Activated CD8-positive, alpha-beta memory T cell treated with anti-CD3 and anti-CD28 coated beads, Interleukin-2, amount 10 ng/mL, durations not matched to agents 7 days and 5 days (primary cell): ENCODE results near the gene ETNPPL. TPM values are rescaled to one million over a fixed set of nuclear protein-coding genes. Genes with fewer than 3 reads are reported as not detected.
"Not testable (repeated sequence)": the region's sequence is repeated elsewhere in the genome, so short reads cannot be mapped to it uniquely, and the experiment has no call there.

ENCODE experiments used
- ATAC-seq: fragments of 150-1000 bp; cut with Tn5 transposase; one replicate; pipeline ENCODE4 v1.10.0; 2021; ENCODE audit warnings: moderate library complexity
- CTCF ChIA-PET: fragments of 350-600 bp; sonication (Branson Sonifier 250); formaldehyde crosslinking; loops from one replicate; lab custom pipeline; 2021; ENCODE audit warnings: antibody characterized with exemption; lab: Charles Lee
- DNase-seq: peaks from one replicate; pipeline ENCODE4 v3.0.0-alpha.2; 2020
- H3K27ac Mint-ChIP-seq: one replicate; pipeline ENCODE4 v1.8.0; 2021; ENCODE audit warnings: mild to moderate bottlenecking, mixed read lengths
- H3K27me3 Mint-ChIP-seq: one replicate; pipeline ENCODE4 v1.8.0; 2021; ENCODE audit warnings: mixed read lengths
- H3K36me3 Mint-ChIP-seq: one replicate; pipeline ENCODE4 v1.8.0; 2021; ENCODE audit warnings: mild to moderate bottlenecking, mixed read lengths
- H3K4me1 Mint-ChIP-seq: one replicate; pipeline ENCODE4 v1.8.0; 2021; ENCODE audit warnings: mixed read lengths
- H3K4me3 Mint-ChIP-seq: one replicate; pipeline ENCODE4 v1.8.0; 2021; ENCODE audit warnings: mild to moderate bottlenecking, moderate library complexity, mixed read lengths
- H3K9me3 Mint-ChIP-seq: one replicate; pipeline ENCODE4 v1.8.0; 2022; ENCODE audit warnings: low read depth, mixed read lengths
- total RNA-seq, 2 experiments: library from RNA; stranded (reverse); gene quantifications; one replicate each; pipeline ENCODE4 v1.2.3, GENCODE V29; 2021

Gene ETNPPL
- total RNA-seq, 2 experiments from 2014 or later: not detected

DNA sequence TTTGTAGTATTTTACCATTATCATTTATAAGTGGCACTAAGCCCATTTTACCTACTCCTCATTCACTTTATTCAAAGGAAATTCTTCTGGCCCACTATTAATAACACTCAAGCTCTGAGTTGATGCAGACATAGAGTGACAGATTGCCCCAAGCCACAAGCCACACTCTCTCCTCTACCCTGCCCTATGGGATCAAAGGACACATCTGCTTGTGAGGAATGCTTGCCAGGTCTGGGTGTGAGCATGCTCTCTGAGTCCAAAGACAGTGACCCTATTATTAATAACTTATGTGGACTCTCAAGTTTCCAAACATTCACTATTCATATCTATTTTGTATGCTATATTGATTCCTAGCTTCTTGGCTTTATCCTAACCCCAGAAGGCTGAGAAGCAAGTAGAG is 18.5 kb downstream of the ETNPPL start:
- Mint-ChIP-seq H3K27ac (no peak overlapping the region), H3K4me1 (no peaks in the 10 kb centered on the region), H3K9me3 (no peaks in the 10 kb centered on the region), H3K4me3 (no peak overlapping the region), H3K27me3 (peaks cover 11% of the 10 kb centered on the region), H3K36me3 (no peaks in the 10 kb centered on the region)
- CTCF ChIA-PET: no interaction called here
- DNase-seq (no peak), ATAC-seq (no peak)

DNA sequence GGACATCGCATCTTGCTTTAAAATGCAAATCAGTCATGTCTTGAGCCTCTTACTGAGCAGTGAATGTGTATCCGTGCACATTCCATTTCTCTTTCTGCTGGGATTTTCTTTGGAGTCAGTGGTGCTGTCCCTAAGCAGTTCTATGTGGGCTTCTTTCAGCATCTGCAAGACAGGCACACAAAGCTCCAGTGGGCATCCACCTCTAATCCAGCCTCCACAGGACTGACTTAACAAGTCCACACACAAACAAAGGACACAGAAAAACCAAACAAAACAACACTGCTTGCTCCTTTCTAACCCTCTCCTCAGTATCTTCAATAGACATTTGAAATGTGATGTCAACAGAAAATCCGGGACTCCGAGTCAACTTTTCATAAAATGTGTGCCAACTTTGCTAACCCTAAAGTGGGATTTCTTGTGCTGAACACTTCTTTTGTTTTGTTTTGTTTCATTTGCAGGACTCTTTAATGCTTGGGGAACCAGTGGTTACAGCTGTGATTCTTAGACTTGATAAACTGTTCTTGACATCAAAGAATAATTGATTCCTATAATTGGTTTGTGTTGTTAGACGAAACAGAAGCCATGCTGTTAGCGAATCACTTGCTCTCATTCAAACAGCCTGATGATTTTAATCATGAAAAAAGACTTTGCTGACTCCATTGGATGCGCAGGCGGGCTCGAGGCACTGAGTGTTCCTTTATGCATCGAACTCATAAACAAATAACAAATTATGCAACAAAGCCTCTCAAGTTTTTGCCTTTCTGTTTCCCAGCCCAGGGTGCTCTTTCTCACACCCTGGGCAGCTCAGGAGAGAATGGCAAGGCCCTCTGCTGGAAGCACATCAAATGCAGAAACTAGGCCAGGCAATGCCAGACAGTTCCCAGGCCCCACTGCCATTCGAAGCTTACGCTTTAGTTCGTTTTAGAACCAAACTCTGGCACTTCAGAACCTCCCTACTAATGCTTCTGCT is 20.1 kb downstream of the ETNPPL start:
- no peaks in the 10 kb centered on the region for H3K4me1 Mint-ChIP-seq
- no peak for ATAC-seq

DNA sequence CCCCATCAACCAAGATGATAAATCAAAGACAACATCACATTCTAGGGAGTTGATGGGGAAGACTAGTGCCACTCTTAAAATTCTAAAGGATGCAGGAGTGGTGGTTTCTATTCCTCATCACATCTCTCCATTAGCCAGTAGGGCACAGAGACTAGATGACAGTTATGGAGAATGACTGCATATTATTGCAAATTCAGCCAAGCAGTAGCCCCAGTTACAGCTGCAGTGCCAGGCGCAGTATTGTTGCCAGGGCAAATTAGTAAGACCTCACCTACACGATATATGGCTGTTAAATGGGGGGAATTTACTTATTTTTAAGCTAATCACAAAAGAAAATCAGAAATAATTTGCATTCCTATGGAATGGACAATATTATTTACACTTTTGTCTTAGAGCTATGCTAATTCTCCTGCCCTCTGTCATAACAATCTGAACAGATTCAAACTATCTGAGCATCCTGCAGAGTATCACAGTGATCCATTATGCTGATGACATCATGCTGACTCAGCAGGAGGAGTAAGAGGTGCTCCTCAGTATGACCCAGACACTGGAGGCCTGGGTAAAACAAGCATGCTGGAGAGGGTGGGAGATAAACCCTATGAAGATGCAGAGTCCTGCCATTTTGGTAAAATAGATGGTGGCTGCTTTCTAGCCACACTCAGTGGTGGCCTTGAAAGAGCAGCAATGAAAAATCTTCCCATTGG is 24.7 kb downstream of the ETNPPL start:
- DNase-seq (no peak), ATAC-seq (no peak)
- Mint-ChIP-seq H3K4me1 (no peaks in the 10 kb centered on the region), H3K9me3 (no peaks in the 10 kb centered on the region), H3K27me3 (peaks cover 15% of the 10 kb centered on the region), H3K36me3 (no peaks in the 10 kb centered on the region), H3K4me3 (no peak overlapping the region), H3K27ac (no peak overlapping the region)
- CTCF ChIA-PET: interaction anchor here (0.6 kb wide), 1 partner anchor 21 kb away, joined by 3 read pairs; no protein-coding TSS in a partner anchor

More for the DNA sequence above, 20.1 kb downstream of the ETNPPL start:
- H3K9me3 Mint-ChIP-seq: no peaks in the 10 kb centered on the region
- DNase-seq: no peak
- H3K4me3 Mint-ChIP-seq: no peak overlapping the region
- H3K36me3 Mint-ChIP-seq: no peaks in the 10 kb centered on the region
- H3K27ac Mint-ChIP-seq: no peak overlapping the region
- CTCF ChIA-PET: no interaction called here
- H3K27me3 Mint-ChIP-seq: peaks cover 10% of the 10 kb centered on the region

DNA sequence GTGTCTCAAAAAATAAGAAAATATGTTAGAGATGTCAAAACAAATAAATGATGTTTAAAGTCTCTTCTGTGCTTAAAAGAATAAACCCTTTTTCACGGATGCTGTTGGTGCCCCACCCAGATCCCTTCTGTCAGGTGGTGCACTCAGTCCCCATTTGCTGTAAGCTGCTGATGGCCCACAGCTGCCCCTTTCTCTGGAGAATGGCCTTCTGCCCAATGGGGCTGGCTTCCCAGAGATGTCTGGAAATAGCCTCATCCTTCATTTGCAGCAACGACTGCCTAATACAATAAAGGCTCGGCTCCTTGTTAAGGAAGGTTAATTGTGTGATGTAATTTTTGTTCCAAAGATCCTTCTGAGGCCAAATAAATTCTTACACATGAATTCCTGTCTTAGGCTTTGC is 31.8 kb downstream of the ETNPPL start:
- Mint-ChIP-seq H3K4me1 (peaks cover 4% of the 10 kb centered on the region), H3K27ac (no peak overlapping the region), H3K27me3 (peaks cover 6% of the 10 kb centered on the region), H3K9me3 (peaks cover 6% of the 10 kb centered on the region), H3K36me3 (no peaks in the 10 kb centered on the region), H3K4me3 (no peak overlapping the region)
- DNase-seq: no peak
- no peak for ATAC-seq
- CTCF ChIA-PET: no interaction called here

DNA sequence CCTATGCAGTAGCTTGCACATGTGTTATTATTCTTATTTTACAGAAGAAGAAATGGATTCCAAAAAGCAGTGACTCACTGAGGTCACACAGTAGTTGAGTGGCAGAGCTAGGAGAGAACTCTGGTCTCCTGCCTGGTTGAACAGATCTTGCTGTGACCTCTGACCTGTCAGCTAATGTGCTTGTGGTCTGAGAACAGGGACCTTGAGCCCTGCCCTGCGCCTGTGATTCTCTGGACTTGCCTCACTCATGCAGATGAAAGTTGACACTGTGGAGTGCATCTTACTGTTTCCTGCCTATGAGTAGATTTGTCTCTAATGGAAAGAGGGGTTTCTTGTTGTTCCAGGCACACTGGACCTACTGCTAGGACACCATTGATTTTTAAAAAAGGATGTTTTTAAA is 32.3 kb downstream of the ETNPPL start:
- CTCF ChIA-PET: no interaction called here
- Mint-ChIP-seq H3K27me3 (peaks cover 6% of the 10 kb centered on the region), H3K27ac (no peak overlapping the region), H3K9me3 (peaks cover 6% of the 10 kb centered on the region), H3K4me1 (peaks cover 4% of the 10 kb centered on the region), H3K36me3 (no peaks in the 10 kb centered on the region), H3K4me3 (no peak overlapping the region)
- DNase-seq (no peak), ATAC-seq (no peak)

DNA sequence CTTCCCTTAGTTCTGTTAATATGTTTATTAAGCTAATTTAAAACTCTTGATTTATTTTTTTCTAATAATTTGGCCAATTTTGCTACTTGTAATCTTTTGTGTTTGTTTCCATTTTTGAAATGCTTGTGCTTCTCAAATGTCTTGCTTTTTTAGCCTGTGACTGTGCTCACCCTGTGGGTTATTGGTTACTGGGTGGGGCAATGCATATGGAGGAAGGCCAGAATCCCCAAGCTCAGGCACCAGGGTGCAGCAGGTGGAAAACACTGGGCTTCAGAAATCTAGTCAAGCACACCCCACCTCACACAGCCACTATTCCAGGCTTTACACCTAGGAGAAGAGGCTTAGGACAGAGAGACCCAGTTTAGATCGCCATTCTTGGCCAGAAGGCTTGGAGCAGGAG is 33.1 kb downstream of the ETNPPL start:
- ATAC-seq (no peak), DNase-seq (no peak)
- Mint-ChIP-seq H3K27me3 (peaks cover 3% of the 10 kb centered on the region), H3K36me3 (no peaks in the 10 kb centered on the region), H3K27ac (no peak overlapping the region), H3K4me1 (peaks cover 4% of the 10 kb centered on the region), H3K4me3 (no peak overlapping the region), H3K9me3 (peaks cover 8% of the 10 kb centered on the region)
- CTCF ChIA-PET: no interaction called here

DNA sequence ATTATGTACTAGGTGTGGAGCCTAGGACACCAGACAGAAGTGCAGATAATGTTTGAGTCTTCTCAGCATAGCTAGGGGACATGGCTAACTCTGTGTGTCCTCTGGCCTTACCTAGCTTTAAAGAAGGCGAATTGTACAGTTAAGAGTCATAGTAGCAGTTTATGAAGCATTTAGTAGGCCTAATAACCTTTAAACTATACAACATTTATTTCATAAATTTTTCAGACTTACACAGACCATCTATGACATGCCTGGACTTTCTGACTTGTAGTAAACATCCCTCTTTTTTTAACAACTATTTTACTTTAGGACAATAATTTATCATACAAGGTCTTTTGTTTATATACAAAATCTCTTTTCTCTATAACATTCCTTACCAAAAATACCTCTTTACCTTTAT is 37.4 kb downstream of the ETNPPL start:
- Mint-ChIP-seq H3K27me3 (peaks cover 20% of the 10 kb centered on the region), H3K4me3 (no peak overlapping the region), H3K27ac (no peak overlapping the region), H3K36me3 (peaks cover 2% of the 10 kb centered on the region), H3K9me3 (peaks cover 10% of the 10 kb centered on the region), H3K4me1 (no peaks in the 10 kb centered on the region)
- CTCF ChIA-PET: no interaction called here
- ATAC-seq (no peak), DNase-seq (no peak)

DNA sequence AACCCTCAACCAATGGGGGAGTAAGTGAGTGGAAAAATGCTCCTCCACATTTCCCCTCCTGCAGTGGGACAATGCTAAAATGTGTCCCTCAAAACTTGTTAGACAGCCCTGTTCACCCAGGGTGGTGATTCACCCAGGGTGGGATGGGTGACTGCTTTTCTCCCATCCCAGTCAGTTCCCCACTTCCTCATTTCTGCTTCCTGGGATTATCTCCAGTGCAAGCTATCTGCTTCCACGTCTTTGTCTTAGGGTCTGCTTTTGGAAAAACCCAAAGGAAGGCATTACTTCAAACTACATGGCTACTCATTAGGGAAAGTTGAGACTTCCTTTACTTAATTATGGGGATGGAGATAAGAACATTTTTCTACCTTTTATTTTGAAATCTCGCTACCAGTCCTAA is 45.5 kb downstream of the ETNPPL start:
- Mint-ChIP-seq H3K4me1 (no peaks in the 10 kb centered on the region), H3K9me3 (no peaks in the 10 kb centered on the region), H3K36me3 (no peaks in the 10 kb centered on the region), H3K27ac (no peak overlapping the region), H3K27me3 (peaks cover 16% of the 10 kb centered on the region), H3K4me3 (no peak overlapping the region)
- ATAC-seq (no peak), DNase-seq (no peak)
- CTCF ChIA-PET: no interaction called here

DNA sequence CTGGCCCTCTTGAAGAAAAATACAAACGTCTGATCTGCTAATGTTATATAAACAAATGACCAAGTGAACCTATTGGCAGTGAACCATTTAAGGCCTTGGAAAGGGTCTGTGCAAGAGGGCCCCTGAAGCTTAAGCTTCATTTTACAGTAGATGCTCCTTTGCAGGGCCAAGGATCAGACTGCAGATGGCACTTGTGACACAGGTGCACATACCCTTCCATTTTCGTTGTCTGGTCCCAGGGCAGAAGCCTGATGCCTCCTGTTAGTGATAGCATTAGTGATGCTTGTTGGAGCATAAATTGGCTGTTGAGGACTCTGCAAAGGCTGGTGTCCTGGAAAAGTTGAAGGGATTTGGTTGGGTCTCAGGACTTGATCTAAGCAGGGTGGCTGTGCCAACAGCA is 46.5 kb downstream of the ETNPPL start:
- CTCF ChIA-PET: no interaction called here

DNA sequence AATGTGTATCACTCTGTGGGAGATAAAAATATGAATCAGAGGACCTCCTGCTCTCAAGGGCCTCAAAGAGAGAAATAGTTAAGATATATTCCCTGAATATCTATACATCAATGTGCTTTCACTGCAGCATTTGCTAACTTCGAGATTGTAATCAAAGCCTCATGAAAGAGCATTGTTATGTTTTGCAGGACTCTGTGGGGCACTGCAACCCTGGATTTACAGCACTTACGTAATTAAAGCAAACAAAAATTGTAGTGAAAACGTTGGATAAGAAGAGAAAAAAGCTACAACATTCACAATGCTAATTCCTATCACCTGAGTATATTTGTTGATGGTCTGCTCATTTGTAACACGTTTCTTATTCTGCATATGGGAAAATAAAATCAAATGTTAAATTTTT is 48.0 kb downstream of the ETNPPL start:
- Mint-ChIP-seq H3K27me3 (peaks cover 4% of the 10 kb centered on the region), H3K36me3 (no peaks in the 10 kb centered on the region), H3K27ac (no peak overlapping the region), H3K9me3 (no peaks in the 10 kb centered on the region), H3K4me1 (no peaks in the 10 kb centered on the region), H3K4me3 (no peak overlapping the region)
- no peak for DNase-seq
- no peak for ATAC-seq
- CTCF ChIA-PET: no interaction called here

More for the DNA sequence above, 46.5 kb downstream of the ETNPPL start:
- Mint-ChIP-seq H3K4me1 (no peaks in the 10 kb centered on the region), H3K36me3 (no peaks in the 10 kb centered on the region), H3K4me3 (no peak overlapping the region), H3K9me3 (no peaks in the 10 kb centered on the region), H3K27me3 (peaks cover 9% of the 10 kb centered on the region), H3K27ac (no peak overlapping the region)
- no peak for ATAC-seq
- no peak for DNase-seq

DNA sequence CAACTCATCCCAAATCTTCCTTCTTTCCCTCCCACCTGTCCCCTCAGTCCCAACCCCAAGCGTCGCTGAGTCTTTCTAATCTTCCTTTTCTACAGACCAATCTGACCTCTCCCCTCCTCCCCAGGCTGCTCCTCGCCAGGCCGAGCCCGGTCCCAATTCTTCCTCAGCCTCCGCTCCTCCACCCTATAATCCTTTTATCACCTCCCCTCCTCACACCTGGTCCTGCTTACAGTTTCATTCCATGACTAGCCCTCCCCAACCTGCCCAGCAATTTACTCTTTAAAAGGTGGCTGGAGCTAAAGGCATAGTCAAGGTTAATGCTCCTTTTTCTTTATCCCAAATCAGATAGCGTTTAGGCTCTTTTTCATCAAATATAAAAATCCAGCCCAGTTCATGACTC is 52.3 kb downstream of the ETNPPL start:
- CTCF ChIA-PET, H3K27ac Mint-ChIP-seq, ATAC-seq, DNase-seq, H3K36me3 Mint-ChIP-seq, H3K4me3 Mint-ChIP-seq, H3K27me3 Mint-ChIP-seq, H3K9me3 Mint-ChIP-seq, H3K4me1 Mint-ChIP-seq: not testable (repeated sequence)

DNA sequence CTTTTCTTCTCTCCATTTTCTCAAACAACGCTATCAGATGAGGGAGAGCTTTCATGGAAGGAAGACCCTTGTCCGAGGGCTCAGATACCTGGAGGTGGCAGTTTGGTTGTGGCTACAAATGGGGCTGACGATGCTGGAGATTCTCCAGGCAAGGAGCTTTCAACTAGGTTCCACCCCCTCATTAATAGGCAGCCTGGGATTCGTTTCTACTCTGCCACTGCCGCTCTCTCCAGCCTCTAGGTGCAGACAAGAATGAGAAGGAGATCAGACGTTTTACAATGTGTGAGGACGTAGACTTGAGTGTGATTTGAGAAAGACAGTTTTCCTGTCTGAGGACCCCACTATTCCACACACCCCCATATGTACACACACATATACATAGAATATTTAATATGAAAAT is 53.1 kb downstream of the ETNPPL start:
- Mint-ChIP-seq H3K27ac (no peak overlapping the region), H3K4me3 (no peak overlapping the region), H3K4me1 (no peaks in the 10 kb centered on the region), H3K36me3 (no peaks in the 10 kb centered on the region), H3K27me3 (no peaks in the 10 kb centered on the region), H3K9me3 (no peaks in the 10 kb centered on the region)
- DNase-seq (no peak), ATAC-seq (no peak)
- CTCF ChIA-PET: no interaction called here

DNA sequence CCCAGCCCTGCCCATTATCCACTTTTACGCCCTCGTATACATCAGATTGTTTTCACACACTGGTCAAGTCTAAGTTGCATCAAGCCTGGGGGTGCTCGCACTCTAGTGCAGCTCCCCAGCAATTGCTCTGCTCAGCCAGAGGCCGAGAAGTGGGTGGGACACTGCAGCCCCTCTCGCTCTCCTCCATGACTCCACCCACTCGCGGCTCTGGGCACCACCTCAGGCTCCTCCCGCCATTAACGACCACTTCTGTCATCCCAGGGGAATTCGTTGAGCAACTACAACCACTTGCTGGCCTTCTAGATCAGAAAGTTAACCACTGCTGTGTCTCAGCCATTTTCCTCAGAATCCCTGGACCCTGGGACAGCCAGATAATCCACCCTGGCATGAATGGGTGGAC is 53.6 kb downstream of the ETNPPL start:
- DNase-seq (no peak), ATAC-seq (no peak)
- Mint-ChIP-seq H3K27me3 (no peaks in the 10 kb centered on the region), H3K4me3 (no peak overlapping the region), H3K4me1 (no peaks in the 10 kb centered on the region), H3K36me3 (no peaks in the 10 kb centered on the region), H3K27ac (no peak overlapping the region), H3K9me3 (no peaks in the 10 kb centered on the region)
- CTCF ChIA-PET: no interaction called here

DNA sequence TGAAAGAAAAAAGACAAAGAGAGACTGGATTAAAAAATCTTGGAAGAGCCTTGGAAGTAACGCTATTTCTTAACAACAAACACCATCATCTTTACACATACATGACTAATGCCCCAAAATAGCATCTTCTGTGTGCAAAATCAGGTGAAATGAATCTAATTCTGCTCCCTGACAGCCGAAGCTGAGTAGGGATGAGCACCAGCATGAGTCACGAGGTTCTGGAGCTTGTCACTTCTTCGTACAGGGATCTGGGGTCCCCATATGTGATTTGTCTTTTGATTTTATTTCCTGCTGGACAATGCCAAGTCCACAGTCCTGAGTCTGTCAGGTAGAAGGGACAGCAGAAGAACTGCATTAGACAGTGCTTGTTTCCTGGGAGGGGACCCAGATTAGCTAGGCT is 56.6 kb downstream of the ETNPPL start:
- no peaks in the 10 kb centered on the region for H3K27me3 Mint-ChIP-seq
- H3K27ac Mint-ChIP-seq: no peak overlapping the region
- H3K36me3 Mint-ChIP-seq: no peaks in the 10 kb centered on the region
- peaks cover 13% of the 10 kb centered on the region for H3K4me1 Mint-ChIP-seq
- CTCF ChIA-PET: no interaction called here
- ATAC-seq (no peak), DNase-seq (no peak)
- H3K4me3 Mint-ChIP-seq: no peak overlapping the region
- H3K9me3 Mint-ChIP-seq: no peaks in the 10 kb centered on the region
